Midbrain (tissue), 1 donor: ENCODE results near the gene TLDC2.
"Not testable (repeated sequence)": the region's sequence is repeated elsewhere in the genome, so short reads cannot be mapped to it uniquely, and the experiment has no call there.

ENCODE experiments used
- DNase-seq: peaks from one replicate; lab custom pipeline; 2025; lab: John Stamatoyannopoulos, UW

TLDC2 gene

DNA sequence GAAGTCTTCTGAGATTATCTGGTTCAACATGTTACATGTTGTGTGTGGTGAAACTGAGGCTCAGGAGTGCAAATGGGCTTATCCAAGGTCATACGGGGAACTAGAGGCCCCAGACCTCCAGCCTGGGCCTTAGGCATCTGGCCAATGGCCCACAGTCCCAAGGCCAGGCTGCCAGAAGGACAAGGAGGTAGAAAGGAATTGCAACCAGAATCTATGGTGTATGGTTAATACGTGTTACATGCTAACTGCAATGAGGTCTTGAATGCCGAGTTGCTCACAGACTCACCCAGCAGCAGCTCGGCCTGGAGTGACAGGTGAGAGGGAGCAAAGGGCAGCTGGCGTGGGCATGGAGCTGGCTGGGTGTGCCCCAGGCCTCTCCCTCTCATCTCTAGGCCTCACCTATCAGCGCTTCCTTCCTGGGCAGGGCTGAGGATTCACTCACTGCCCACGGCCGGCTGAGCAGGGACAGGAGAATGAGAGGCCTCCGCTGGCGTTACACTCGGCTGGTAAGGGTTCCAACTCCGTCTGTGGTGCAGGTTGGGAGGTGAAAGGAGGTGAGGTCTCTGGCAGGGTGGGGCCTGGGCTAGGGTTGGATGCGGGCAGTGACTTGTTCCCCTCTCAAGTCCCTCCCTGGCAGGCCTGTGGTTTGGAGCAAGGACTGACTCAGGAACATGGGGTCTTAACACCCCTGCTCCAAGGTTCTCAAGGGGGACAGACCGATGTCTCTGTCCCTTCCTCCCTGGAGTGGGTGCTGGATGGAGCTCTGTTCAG is at the start of gene TLDC2:
TSS of gene TLDC2 (plus strand) at position 437 of the 771 bp plus-strand sequence. CDS start at position 474, 37 bp downstream.
- no peak for DNase-seq

- no peak for DNase-seq
These were observed 49.2 kb upstream of the TLDC2 start for GRCh38 chr20:36826554-36827244.

GRCh38 chr20:36827541-36828279 is 48.2 kb upstream of the TLDC2 start:
- DNase-seq = no peak

DNA sequence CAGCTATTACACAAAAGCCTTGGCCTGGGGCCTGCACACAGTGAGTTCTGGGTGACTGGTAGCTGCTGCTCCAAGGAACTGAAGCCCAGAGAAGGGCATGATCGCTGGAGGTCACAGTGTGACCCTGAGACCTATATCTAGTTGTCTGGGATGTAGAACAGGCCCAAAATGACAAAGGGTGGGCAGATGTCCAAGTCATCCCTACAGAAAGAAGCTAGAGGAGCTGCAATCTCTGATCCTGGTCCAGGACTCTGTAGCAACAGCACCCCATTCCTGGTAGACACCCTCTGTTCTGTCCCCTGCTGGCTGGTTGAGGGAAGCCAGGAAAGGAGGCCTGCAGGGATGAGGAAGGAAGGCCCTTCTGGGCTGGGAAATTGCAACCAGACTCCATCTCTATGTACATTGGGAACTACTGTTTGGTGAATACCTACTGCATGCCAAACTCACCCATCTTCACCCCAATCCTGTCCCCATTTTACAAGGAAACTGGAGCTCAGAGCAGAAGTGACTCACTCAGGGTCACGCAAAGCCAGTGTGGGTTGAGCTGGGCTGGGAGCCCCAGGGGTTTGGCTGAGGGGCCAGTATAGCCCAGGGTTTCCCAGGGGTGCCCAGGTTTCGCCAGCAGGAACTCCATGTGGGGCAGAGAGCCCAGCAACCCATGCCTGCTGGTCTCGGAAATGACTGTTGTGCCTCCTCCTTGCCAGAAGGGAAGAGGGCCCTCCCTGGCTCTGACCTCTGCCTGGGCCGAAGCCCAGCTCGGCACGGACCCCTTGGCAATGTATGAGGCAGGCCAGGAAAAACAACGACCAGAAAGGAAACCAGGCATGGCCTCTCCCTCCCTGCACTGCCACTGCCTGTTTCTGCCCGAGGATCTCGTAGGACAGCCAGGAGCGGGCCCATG is 44.9 kb upstream of the TLDC2 start:
- peak; percentile 66 for DNase-seq

- no peak for DNase-seq
These were observed 43.1 kb upstream of the TLDC2 start for GRCh38 chr20:36832791-36833190.

DNA sequence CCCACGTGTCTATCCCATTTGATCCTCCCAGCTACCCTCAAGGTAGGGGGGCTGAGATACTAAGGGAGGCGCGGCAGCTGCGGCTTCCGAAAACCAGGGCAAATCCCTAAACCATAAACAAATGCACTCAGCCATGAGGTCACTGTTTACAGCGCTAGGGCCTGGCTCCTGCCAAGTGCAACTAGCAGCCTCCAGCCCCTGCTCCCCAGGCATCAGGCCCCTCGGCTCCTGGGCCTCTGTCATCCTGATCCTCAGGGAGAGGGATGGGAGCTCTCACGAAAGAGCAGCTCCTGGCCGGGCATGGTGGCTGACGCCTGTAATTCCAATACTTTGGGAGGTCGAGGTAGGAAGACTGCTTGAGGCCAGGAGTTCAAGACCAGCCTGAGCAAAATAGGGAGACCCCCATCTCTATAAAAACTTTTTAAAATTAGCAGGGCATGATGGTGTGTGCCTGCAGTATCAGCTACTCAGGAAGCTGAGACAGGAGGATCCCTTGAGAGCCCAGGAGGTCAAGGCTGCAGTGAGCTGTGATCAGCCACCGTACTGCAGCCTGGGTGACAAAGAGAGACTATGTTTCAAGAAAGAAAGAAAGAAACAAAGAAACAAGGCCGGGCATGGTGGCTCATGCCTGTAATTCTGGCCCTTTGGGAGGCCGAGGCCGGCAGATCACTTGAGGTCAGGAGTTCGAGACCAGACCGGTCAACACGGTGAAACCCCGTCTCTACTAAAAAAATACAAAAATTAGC is 42.5 kb upstream of the TLDC2 start:
- peak; percentile 33 for DNase-seq

DNA sequence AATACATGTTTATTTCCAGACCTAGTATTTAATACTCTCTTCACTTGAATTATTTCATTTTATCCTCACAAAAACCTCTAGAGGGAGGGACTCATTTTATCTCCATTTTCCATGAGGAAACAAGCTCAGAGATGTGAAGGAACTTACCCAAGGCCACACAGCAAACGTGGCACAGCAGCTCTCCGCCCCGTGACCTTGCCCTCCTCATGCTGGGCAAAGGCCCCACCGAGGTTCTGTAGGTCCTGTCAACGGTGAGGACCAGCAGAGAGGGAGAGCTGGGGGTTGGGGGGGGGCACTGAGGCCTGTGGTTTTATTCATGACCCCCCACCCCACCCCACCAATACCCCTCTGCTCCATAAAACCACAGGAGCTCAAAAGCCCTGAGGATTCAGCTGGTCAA is 40.9 kb upstream of the TLDC2 start:
- DNase-seq = no peak

- peak; percentile 94 for DNase-seq
These were observed 40.3 kb upstream of the TLDC2 start for GRCh38 chr20:36835453-36836198.

DNA sequence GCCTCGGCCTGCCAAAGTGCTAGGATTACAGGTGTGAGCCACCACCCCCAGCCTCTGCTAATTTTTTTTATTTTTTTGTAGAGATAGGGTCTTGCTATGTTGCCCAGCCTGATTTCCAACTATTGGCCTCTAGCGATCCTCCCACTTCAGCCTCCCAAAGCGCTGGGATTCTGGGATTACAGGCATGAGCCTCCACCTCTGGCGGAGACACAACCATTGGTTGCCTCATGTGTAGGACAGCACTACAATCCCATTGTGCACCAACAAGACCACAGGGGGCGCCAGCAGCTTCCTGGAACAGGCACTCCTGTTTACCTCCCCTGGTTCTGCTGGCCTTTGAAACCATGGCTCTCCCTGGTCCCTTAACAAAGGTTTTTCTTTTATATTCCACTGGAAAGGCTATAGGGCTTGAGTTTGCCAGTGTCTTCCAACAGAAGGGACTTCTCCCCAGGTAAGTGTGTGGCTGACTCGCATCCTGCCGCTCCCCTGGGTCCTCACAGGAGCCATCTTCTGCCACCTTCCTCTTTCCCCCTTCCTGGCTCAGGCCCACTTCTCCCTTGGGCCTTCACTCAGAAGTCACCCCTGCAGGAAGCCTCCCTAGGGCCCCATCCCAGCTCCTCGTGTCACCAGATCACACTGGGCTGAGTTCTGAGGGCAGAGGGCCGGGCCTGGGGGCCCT is 39.2 kb upstream of the TLDC2 start:
- DNase-seq = peak; percentile 58

- DNase-seq = not testable (repeated sequence)
These were observed 37.6 kb upstream of the TLDC2 start for GRCh38 chr20:36838376-36838775.

DNA sequence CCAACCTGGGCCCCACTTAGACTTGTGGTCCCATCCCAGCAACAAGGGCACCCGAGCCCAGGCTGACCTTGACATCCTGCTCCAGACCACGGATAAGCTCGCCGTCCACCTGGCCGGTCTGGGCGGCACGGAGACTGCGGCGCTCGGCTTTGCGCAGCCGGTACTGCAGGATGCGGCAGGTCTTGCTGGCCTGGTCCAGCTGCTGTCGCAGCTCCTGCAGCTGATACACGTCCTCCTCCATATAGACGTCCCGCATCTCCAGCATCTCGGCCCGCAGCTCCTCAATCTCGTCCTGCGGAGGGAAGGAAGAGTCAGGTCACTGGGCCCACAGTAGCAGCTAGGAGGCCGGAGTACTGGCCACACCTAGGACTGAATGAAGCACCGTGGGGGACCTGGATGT is 36.8 kb upstream of the TLDC2 start:
- no peak for DNase-seq

- not testable (repeated sequence) for DNase-seq
These were observed 34.9 kb upstream of the TLDC2 start for GRCh38 chr20:36841030-36841429.

DNA sequence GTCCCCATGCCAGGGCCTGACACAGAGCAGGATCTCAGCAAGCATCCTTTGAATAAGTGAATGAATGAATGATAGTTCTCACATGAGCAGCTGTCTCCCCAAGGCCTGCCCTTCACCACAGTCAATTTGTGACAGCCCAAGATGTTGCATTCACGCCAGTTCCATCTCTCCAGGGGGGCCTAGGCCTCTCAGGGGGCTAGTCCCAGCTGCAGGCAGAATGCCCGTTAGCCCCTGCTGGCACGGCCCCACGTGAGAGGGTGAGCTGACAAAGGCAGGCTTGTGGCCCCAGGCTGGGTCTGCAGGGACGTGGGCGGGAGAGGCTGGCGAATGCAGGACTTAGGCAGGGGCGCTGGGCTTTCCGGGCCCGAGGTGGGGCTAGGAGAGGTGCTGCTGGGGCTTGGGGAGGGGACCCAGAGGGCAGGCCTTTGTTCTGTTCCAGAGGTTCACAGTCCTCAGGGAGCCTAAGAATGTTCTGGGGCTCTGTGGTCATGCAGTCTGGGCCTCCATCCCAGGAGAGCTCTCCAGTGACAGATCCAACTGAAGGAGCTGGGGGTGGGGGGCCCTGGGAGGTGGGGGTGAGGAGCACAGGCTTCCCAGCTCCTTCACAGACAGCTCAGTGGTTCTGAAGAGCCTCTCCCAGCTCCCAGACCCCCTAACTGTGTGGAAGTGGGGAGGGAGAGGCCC is 30.5 kb upstream of the TLDC2 start:
- DNase-seq = peak; percentile 59

- peak; percentile 75 for DNase-seq
These were observed 28.8 kb upstream of the TLDC2 start for GRCh38 chr20:36847009-36847709.

DNA sequence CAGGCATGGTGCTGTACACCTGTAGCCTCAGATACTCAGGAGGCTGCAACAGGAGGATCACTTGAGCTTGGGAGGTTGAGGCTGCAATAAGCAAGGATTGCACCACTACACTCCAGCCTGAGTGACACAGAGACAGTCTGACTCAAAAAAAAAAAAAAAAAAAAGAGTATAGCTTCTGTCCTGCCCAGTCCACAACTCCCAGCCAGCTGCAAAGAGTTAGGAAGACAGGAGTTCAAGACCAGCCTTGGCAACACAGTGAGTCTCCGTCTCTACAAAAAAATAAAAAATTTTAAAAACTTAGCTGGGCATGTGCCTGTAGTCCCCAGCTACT is 28.3 kb upstream of the TLDC2 start:
- no peak for DNase-seq

DNA sequence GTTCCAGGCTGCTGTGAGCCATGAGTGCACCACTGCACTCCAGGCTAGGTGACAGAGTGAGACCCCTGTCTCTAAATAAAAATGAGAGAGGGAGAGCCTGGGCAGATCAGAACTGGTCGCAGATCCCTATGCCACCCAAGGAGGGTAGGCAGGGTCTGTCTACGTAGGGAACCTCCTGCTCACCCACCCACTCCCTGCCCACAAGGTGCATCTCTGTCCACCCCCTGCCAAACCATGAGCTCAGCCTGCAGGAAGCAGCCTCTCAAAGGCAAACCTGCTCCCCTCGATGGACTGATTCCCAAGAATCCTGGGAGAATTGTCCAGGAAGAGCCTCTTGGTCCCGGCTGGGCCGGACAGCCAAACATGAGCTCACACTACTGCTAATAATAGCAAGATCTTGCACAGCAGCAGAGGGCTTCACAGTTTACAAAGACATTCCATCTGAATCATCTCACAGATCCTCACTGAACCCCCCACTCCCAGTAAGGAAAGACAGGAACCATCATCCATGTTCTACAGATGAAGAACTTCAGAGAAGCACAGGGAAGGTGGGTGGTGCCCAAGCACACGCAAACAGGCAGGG is 27.8 kb upstream of the TLDC2 start:
- peak; percentile 18 for DNase-seq

GRCh38 chr20:36848677-36849076 is 27.3 kb upstream of the TLDC2 start:
- no peak for DNase-seq
